ENCODE results near the gene DKK2.
"Not testable (repeated sequence)": the region's sequence is repeated elsewhere in the genome, so short reads cannot be mapped to it uniquely, and the experiment has no call there.

Gene DKK2

DNA sequence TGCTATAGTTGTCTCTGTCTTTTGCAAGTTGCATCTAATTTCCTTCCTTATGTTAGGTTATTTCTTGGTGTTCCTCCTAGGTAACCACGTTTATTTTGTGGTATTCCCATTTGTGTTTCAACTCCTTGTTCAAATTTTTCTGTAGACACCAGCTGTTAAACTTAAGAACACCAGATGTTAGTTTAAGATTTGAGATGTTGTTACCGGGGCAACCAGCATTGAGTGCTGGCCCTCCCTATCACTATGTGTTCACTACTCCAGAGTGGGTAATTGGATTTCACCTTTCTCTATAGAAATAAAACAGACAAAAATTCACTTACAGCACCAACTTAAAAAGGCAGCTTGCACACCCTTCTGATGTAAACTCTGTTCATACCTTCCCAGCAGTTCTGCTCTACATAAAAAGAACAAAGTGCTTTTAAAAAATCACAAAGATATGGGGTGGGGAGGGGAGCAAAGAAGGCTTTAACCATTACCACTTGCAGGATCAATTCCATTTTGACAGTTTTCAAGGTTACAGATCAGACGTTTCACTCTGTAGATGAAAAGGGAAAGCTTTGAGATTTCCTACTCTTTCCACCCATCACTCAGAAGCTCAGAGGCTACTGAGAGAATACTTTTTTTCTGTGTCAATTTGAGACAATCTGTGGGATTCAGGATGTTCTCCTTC lies 82.9 kb downstream of the DKK2 start:
- DNase-seq: no peak
- in situ Hi-C loops (cut with HindIII; ENCODE audit: low pct_ligation_motif_present, low pct_unique_long_range_greater_than_20kb, low sequenced_read_pairs): no loop called here

DNA sequence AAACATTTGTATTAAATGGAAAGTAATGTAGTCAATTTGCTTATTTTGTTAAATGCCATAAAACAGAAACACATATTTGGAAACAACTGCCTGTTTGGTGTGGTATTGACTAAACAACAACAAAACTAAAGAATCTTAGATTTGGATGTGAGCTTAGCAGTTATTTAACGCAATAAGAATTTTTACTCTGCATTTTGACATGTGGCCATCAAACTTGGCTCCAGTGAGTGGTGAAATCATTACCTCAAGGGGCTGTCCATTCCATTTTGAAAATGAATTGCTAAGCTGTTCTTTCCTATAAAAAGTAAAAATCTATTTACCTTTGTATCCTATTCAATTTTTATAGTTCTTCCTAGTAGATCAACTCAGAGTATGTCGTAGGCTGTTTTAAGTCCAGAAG lies 84.2 kb downstream of the DKK2 start:
- no peak for DNase-seq
- in situ Hi-C loops (cut with HindIII; ENCODE audit: low pct_ligation_motif_present, low pct_unique_long_range_greater_than_20kb, low sequenced_read_pairs): no loop called here

DNA sequence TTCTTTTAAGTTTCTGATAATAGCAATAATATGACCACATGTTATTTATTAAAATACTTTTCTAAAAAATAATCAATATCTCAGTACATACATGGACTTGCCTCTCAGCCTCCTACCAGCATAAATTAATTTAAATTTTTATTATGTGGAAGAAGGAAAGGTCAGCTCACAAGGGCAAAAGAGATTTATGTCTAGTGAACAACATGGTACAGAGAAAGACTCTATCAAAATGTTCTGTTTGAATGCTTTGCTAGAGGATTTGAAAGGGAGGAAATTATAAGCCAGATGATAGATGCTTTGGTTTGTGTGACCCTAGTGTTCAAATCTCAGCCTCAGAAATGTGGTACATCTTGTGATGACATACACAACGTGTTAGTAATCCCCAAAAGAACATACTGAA lies 94.3 kb downstream of the DKK2 start:
- in situ Hi-C loops (cut with HindIII; ENCODE audit: low pct_ligation_motif_present, low pct_unique_long_range_greater_than_20kb, low sequenced_read_pairs): no loop called here
- DNase-seq: no peak

DNA sequence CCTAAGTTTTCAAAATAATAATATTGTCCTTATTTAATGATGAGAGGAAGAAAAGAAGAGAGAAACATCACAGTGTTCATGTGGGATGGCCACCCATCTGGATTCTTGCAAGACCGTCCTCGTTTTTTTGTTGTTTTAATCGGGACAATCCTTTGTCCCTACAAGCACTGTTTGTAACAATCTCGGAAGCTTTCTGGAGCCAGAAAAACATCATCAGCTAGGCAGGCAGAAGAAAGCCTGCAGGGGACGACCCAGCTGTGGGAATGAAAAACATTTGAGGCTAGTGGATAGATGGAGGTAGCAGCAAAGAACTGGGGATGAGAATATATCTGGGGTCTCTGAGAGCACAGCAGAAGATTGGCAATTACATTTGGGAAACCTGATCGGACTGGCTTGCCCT lies 105.6 kb downstream of the DKK2 start:
- in situ Hi-C loops (cut with HindIII; ENCODE audit: low pct_ligation_motif_present, low pct_unique_long_range_greater_than_20kb, low sequenced_read_pairs): no loop called here
- no peak for DNase-seq

DNA sequence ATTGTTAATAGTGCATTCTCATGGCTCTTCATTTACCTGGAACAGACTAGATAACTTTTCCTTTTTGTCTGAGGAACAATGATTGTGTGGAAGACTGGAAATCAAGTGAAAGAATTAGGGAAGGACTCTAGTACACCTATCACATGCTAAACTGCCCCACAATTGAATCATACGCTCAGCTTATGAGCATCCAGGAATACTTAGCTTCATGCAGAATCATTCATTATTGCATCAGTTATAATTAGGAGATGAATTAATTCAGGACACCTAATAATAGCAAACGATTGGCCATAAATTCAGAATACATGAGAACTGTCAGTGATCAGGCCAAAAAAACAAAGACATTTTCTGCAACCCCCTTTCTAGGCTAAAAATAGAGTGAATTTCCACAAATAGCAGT lies 106.9 kb downstream of the DKK2 start:
- no peak for DNase-seq
- in situ Hi-C loops (cut with HindIII; ENCODE audit: low pct_ligation_motif_present, low pct_unique_long_range_greater_than_20kb, low sequenced_read_pairs): no loop called here

DNA sequence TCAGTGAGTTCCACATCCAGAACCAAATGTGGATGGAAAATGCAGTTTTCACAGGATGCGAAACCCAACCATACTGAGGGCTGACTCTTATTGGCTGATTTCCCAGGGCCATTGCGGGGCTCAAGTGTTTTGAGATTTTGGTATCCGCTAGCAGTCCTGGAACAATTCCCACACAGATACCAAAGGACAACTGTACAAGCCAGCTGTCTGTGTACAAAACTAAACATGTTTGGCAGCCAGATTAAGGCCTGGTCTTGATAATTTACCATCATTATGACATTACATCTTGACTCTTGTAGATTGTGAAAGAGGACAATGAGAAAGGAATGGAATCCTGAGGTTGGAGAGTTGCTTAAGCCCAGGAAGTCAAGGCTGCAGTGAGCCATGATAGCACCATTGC lies 121.9 kb downstream of the DKK2 start:
- no peak for DNase-seq
- in situ Hi-C loops (cut with HindIII; ENCODE audit: low pct_ligation_motif_present, low pct_unique_long_range_greater_than_20kb, low sequenced_read_pairs): no loop called here

DNA sequence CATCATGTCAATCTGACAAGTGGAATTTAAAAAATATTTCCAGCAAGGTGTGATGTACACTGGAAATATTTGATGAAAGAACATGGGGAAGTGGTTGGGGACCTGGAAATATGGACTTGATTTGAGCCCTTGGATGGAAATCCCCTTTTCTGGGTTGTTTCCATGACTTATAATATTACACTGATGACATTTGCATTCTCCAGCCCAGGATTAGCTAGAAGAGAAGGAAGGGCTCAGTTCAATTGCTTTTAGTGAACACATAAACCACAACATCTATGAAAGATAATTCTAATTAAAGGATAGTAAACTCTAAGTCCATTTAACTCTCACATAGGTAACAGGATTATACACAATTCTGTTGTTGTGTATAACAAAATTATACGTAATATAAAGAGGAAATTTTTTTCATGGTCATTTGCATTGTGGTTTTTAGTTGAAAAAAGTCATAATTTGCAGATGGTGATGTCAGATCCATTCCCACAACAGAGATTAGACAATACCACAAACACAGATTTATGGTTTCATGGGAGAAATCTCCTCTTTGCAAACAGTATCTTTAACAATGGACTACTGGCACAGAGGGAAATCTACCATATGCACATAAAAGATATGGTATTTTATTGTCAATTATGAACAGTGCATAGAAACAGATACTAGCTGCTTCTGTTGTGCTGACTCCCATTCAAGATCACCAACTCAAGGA lies 126.5 kb downstream of the DKK2 start:
- no peak for DNase-seq
- in situ Hi-C loops (cut with HindIII; ENCODE audit: low pct_ligation_motif_present, low pct_unique_long_range_greater_than_20kb, low sequenced_read_pairs): no loop called here

DNA sequence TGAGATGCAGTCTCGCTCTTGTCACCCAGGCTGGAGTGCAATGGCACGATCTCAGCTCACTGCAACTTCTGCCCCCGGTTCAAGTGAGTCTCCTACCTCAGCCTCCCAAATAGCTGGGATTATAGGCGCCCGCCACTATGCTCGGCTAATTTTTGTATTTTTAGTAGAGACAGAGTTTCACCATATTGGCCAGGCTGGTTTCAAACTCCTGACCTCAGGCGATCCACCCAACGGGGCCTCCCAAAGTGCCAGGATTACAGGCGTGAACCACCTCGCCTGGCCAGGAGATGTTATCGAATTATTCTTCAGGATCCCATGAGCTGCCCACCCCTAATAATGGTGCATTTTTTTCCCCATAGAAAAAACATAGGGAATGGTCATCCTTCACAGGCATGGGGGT lies 128.1 kb downstream of the DKK2 start:
- in situ Hi-C loops (cut with HindIII; ENCODE audit: low pct_ligation_motif_present, low pct_unique_long_range_greater_than_20kb, low sequenced_read_pairs); DNase-seq: not testable (repeated sequence)

DNA sequence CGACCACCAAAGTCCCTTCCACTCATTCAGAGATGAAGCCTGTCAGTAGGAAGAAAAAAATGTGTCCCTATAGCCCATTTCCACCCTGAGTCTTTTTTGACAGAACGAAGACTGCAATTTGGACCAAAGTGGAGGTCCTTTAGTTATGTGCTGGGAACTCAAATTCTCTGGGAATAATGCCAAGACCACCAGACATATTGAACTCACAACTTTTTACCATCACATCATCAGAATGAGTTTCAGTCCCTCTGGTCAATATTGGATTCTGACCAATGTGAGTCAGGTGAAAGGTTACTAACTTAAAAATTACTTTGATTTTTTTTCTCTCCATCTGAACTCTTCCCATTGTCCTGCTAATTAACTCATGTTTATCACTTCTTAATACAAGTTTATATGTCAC lies 128.9 kb downstream of the DKK2 start:
- in situ Hi-C loops (cut with HindIII; ENCODE audit: low pct_ligation_motif_present, low pct_unique_long_range_greater_than_20kb, low sequenced_read_pairs): no loop called here
- no peak for DNase-seq

DNA sequence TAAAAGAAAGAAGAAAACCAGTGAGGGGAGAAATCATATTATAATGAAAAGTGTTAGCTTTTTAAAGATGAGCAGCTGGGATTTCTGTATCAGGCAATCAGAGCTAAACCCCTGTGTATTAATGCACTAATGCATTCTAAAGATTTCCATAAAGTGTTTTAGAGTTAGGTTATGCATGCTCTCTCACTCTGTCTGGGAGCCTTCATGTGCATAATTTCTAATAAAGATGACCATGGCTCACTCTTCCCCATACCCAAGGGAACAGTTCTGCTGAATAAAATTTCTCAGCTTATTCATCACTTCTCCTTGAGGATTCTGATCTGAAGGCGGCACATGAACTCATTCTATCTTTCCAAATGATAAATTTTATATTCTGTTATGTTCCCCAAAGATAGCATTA lies 129.4 kb downstream of the DKK2 start:
- DNase-seq: no peak
- in situ Hi-C loops (cut with HindIII; ENCODE audit: low pct_ligation_motif_present, low pct_unique_long_range_greater_than_20kb, low sequenced_read_pairs): no loop called here

DNA sequence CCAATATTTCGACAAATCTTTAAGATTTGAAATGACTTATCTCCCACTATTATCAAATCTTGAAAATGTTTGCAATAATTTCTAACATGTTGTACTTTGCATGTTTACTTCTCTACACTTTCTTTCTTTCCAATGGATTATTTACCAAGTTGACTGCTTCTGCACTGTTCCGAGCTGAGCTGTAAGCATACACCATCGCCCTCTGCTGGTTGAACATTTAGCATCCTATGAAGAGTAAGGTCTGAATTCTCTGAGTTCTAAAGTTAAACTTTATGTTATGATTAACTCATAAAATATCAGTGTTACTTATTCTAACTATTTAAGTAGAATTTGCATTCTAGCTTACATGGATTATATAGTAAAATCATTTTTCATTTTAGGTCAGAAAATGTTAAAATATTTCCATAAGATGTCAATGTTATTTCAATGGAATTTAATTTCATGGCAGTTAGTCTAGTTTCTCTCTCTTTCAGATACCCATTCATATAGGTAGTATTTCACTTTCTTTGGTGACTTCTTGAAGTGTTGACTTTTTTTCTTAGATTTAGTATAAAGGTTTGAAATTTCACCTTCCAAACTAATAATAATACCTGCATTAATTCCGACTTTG lies 137.4 kb downstream of the DKK2 start:
- in situ Hi-C loops (cut with HindIII; ENCODE audit: low pct_ligation_motif_present, low pct_unique_long_range_greater_than_20kb, low sequenced_read_pairs): no loop called here
- DNase-seq: peak; percentile 43

DNA sequence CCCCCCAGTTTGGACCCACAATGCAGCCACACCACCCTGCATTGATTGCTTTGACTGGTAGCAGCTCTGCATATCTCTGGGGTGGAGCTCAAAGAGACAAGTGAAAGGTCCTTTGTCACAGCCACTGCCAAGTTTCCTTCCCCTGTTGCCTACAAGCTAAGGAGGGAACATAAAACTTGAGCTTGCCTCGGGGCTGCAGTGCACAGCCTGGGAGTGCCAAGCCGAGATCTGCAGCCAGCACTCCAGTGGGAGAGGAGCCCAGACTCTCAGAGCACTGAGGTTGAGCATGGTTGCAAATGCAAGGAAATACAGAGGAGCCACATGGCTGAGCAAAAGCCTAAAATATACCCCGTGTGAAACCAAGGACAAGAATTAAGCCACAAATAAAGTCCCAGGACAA lies 142.2 kb downstream of the DKK2 start:
- in situ Hi-C loops (cut with HindIII; ENCODE audit: low pct_ligation_motif_present, low pct_unique_long_range_greater_than_20kb, low sequenced_read_pairs): no loop called here

DNA sequence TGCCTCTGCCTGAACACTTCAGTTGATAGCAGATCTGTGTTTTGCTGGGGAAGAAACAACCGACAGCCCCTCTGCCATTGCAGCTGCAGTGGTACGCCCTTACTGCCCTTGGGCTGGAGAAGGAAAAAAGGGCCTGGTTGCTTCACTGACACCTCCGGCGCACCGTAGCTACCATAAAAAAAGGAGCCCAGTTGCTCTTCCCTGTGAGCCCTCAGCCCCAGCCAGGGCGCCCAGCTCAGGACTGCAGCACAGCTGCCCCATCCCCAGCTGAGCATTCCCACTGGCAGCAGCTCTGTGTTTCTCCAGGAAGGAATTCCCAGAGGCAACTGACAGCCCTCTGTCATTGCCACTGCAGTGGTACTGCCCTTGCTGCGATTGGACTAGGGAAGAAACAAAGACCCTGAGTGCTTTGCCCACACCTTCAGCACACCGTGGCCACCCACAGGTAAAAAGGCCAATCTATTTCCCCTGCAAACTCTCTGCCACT lies 142.7 kb downstream of the DKK2 start:
- in situ Hi-C loops (cut with HindIII; ENCODE audit: low pct_ligation_motif_present, low pct_unique_long_range_greater_than_20kb, low sequenced_read_pairs): no loop called here
- DNase-seq: no peak

More for the DNA sequence above, 142.2 kb downstream of the DKK2 start:
- no peak for DNase-seq

DNA sequence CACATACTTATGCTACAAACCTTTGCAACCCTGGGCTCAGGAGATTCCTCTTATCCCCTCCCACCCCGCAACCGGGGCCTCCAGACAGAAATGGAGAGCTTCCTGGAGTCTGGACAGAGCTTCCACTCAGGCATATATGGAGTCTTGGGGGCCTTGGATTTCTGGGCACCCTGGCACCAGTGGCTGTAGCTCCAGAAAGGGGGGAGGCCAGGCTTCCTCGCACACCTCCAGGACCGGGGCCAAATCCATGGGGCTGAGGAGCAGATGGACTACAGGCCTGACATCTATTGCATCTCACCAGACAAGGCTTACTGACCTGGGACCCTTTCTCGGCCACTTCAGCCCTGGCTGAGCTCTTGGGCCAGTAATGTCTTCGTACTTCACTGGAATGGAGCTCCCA lies 143.3 kb downstream of the DKK2 start:
- no peak for DNase-seq
- in situ Hi-C loops (cut with HindIII; ENCODE audit: low pct_ligation_motif_present, low pct_unique_long_range_greater_than_20kb, low sequenced_read_pairs): no loop called here

DNA sequence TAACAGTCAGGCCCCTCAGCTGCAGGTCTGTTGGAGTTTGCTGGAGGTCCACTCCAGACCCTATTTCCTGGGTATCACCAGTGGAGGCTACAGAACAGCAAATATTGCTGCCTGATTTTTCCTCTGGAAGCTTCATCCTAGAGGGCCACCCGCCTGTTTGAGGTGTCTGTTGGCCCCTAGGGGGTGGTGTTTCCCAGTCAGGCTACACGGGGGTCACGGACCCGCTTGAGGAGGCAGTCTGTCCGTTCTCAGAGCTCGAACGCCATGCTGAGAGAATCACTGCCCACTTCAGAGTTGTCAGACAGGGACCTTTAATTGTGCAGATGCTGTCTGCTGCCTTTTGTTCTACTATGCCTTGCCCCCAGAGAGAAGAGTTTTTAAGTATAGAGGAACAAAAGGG lies 160.8 kb downstream of the DKK2 start:
- in situ Hi-C loops (cut with HindIII; ENCODE audit: low pct_ligation_motif_present, low pct_unique_long_range_greater_than_20kb, low sequenced_read_pairs): no loop called here
- DNase-seq: no peak
